Heart left ventricle (tissue), 13 donors: ENCODE results near the gene NSD1.

Experiments used
- POLR2A ChIP-seq, 2 donors: fragments of 450-650 bp; IDR thresholded peaks; one replicate each; pipeline ENCODE4 v1.6.1; 2017; ENCODE audit warnings: antibody characterized with exemption in 2 of 2, mild to moderate bottlenecking in 2 of 2, moderate library complexity in 2 of 2
- TF ChIP-seq, protein P1 (sequence below), 12 donors: fragments of 200-600 bp; sonication (generic) in 4 of 12; IDR thresholded peaks; one replicate each; pipeline versions ENCODE4 v1.5.0 to v1.8.0; 2018 to 2022; ENCODE audit warnings: antibody characterized with exemption in 12 of 12, mild to moderate bottlenecking in 5 of 12
- donor health status: ischemic (EF 13 %, LVEDD 7.1; RV severe dilation, severe dysfunction).
- donor health status: DM: no; HTN: yes; CAD: no.
- donor health status: DM: no; HTN: no; CAD: no.
- donor health status: ischemic (EF 25% LVEDD 6.9; RV normal size, moderate dysfunction).
- donor health status: ischemic (EF 25% LVEDD 5.7; RV mildly dilated, moderate dysfunction).
- donor health status: ischemic (EF 35%, LVEDD 5.7; RV mildly dilated, moderate dysfunction).
- donor health status: nonischemic (EF 11% LVEDD 7.7; RV severe dilation, severe dysfunction).
- donor health status: DM: yes; HTN: yes; CAD: no.
- donor health status: PGD.
- donor health status: ischemic (EF 29% LVEDD 5.4; RV normal size, mild dysfunction).
- donor health status: nonischemic (EF 23%, LVEDD 6.1; RV moderate dilation, normal function).

DNA sequence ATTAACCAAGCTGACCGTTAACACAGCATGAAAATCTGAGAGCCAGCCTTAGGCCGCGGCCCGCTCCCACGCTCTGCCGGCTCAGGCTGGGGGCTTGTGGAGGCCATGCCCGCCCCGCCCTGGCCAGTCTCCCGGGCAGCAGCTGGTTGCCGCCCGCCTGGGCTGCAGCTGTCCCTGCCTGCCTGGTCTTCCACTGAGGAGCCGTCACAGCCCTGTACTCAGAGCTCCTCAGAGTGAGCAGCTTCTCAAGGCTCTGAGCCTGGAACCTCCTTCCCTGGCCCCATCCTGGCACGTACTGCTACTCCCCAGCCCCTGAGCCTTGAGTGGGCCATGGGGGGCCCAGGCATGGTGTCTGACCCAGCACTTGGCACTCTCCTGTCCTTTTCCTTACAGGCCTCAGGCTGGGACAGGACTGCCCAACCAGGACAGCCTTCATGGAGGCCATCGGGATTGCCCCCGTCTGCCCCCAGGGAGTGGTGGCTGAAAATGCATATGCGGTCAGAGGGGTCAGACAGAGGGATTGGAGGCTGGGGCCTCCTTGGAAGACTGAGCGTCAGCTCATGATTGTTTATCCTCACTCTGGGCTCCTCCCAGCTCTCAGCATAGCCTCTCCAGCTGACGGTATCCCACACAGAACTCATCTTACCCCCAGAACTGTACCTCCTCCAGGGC, 35.0 kb upstream of the NSD1 start:
- TF ChIP-seq, protein P1, sequence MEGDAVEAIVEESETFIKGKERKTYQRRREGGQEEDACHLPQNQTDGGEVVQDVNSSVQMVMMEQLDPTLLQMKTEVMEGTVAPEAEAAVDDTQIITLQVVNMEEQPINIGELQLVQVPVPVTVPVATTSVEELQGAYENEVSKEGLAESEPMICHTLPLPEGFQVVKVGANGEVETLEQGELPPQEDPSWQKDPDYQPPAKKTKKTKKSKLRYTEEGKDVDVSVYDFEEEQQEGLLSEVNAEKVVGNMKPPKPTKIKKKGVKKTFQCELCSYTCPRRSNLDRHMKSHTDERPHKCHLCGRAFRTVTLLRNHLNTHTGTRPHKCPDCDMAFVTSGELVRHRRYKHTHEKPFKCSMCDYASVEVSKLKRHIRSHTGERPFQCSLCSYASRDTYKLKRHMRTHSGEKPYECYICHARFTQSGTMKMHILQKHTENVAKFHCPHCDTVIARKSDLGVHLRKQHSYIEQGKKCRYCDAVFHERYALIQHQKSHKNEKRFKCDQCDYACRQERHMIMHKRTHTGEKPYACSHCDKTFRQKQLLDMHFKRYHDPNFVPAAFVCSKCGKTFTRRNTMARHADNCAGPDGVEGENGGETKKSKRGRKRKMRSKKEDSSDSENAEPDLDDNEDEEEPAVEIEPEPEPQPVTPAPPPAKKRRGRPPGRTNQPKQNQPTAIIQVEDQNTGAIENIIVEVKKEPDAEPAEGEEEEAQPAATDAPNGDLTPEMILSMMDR (IDR thresholded peaks at IDR 0.05) = no peak
- TF ChIP-seq POLR2A (IDR thresholded peaks at IDR 0.05) = no peak
